K562 (cell line): Measurements from ENCODE around the gene CST3. TPM values are rescaled to one million over a fixed set of nuclear protein-coding genes. Genes with fewer than 3 reads are reported as not detected.

Source experiments
- BCOR ChIP-seq: fragments of 450-650 bp; IDR thresholded peaks from 2 replicates; pipeline ENCODE4 v1.6.1; 2016
- CBFA2T2 ChIP-seq: fragments of 450-650 bp; conservative IDR thresholded peaks from 2 replicates; pipeline ENCODE4 v1.6.1; 2017; ENCODE audit warnings: mild to moderate bottlenecking
- CEBPB ChIP-seq: fragments of 450-650 bp; IDR thresholded peaks from 2 replicates; pipeline ENCODE4 v1.6.1; 2016; ENCODE audit warnings: missing genetic modification characterization, missing compliant biosample characterization
- CHCHD3 ChIP-seq: fragments of 250-450 bp; sonication (Bioruptor Pico); IDR thresholded peaks from 2 replicates; pipeline ENCODE4 v2.1.2; 2022; ENCODE audit warnings: mild to moderate bottlenecking
- DIDO1 ChIP-seq: fragments of 450-650 bp; IDR thresholded peaks from 2 replicates; pipeline ENCODE4 v1.6.1; 2016; ENCODE audit warnings: low read depth, missing biosample characterization, missing genetic modification characterization
- DNMT1 ChIP-seq: fragments of 450-650 bp; IDR thresholded peaks from 2 replicates; pipeline ENCODE4 v1.6.1; 2016; ENCODE audit warnings: antibody characterized with exemption, mild to moderate bottlenecking
- DPF2 ChIP-seq: fragments of 450-650 bp; IDR thresholded peaks from 2 replicates; pipeline ENCODE4 v1.6.1; 2016
- HDAC1 ChIP-seq, 2 experiments: fragments of 450-650 bp; IDR thresholded peaks; 2 replicates each; pipeline ENCODE4 v1.6.1; 2016 to 2017; ENCODE audit warnings: inconsistent platforms in 1 of 2, mild to moderate bottlenecking in 1 of 2, moderate library complexity in 1 of 2
- PCBP1 ChIP-seq: fragments of 200-400 bp; formaldehyde crosslinking; IDR thresholded peaks from 2 replicates; pipeline ENCODE4 v1.6.1; 2018; ENCODE audit warnings: mild to moderate bottlenecking, low read depth, low read length; ENCODE audit not compliant: poor library complexity, severe bottlenecking
- RFX7 ChIP-seq: fragments of 250-450 bp; sonication (Bioruptor Pico); IDR thresholded peaks from 2 replicates; pipeline ENCODE4 v1.5.1; 2021; ENCODE audit warnings: mild to moderate bottlenecking
- SUPT5H ChIP-seq: fragments of 450-650 bp; IDR thresholded peaks from 2 replicates; pipeline ENCODE4 v1.6.1; 2016
- TAF15 ChIP-seq: fragments of 200-400 bp; formaldehyde crosslinking; IDR thresholded peaks from 2 replicates; pipeline ENCODE4 v1.6.1; 2017; ENCODE audit warnings: mild to moderate bottlenecking, low read depth, low read length, moderate library complexity
- ZC3H11A ChIP-seq: IDR thresholded peaks from 2 replicates; pipeline ENCODE4 v1.6.1; 2012; ENCODE audit warnings: low read depth, low read length, improper control_type of control experiment
- ZNF165 ChIP-seq: fragments of 250-450 bp; sonication (Bioruptor Pico); IDR thresholded peaks from 2 replicates; pipeline ENCODE4 v1.4.0; 2020; ENCODE audit warnings: borderline replicate concordance
- ZNF212 ChIP-seq: fragments of 450-650 bp; formaldehyde crosslinking; IDR thresholded peaks from 2 replicates; pipeline ENCODE4 v1.4.0; 2020; ENCODE audit warnings: mild to moderate bottlenecking
- ZNF3 ChIP-seq: fragments of 250-450 bp; sonication (Bioruptor Pico); IDR thresholded peaks from 2 replicates; pipeline ENCODE4 v1.5.0; 2021; ENCODE audit warnings: mild to moderate bottlenecking, moderate library complexity
- ZNF324 ChIP-seq: fragments of 250-450 bp; sonication (Bioruptor Pico); IDR thresholded peaks from 2 replicates; pipeline ENCODE4 v1.4.0; 2020; ENCODE audit warnings: mild to moderate bottlenecking
- ZNF766 ChIP-seq: fragments of 200-800 bp; sonication (Bioruptor generic); conservative IDR thresholded peaks from 2 replicates; pipeline ENCODE4 v1.6.1; 2016; ENCODE audit warnings: missing genetic modification characterization, missing compliant biosample characterization
- ZSCAN32 ChIP-seq: fragments of 450-650 bp; formaldehyde crosslinking; IDR thresholded peaks from 2 replicates; pipeline ENCODE4 v1.4.0; 2020; ENCODE audit warnings: mild to moderate bottlenecking, moderate library complexity
- polyA plus RNA-seq, 8 experiments: library from polyadenylated mRNA; depleted of rRNA in 4 of 8; stranded (reverse) in 5 of 8; unstranded in 3 of 8; fragments of >200 nt; fragmentation: Nextera tagmentation in 2 of 8; fragmentation: Illumina TruSeq in 1 of 8; extraction: Ambion mirVana in 2 of 8; extraction: Trizol in 1 of 8; gene quantifications; 2 replicates each; pipeline versions ENCODE4 v1.2.1 to v1.2.3, GENCODE V29; 2011 to 2014; ENCODE audit warnings: inconsistent platforms in 1 of 8, missing spikeins in 1 of 8
- total RNA-seq, 7 experiments: library from RNA; depleted of rRNA in 6 of 7; stranded (reverse); fragments of >200 nt in 6 of 7; fragmentation: Illumina TruSeq in 2 of 7; extraction: Trizol in 2 of 7; gene quantifications; 2 replicates each; pipeline versions ENCODE4 v1.2.1 to v1.2.3, GENCODE V29; 2011 to 2021; ENCODE audit warnings: low replicate concordance in 1 of 7
- TF ChIP-seq, protein P1 (sequence below): fragments of 150-350 bp; conservative IDR thresholded peaks from 2 replicates; pipeline ENCODE4 v1.6.1; 2014; ENCODE audit warnings: low read length
- TF ChIP-seq, protein P2 (sequence below): IDR thresholded peaks from 2 replicates; pipeline ENCODE4 v1.6.1; 2012; ENCODE audit warnings: low read depth, low read length, improper control_type of control experiment, borderline replicate concordance
- TF ChIP-seq, protein P3 (sequence below): sonication (generic); formaldehyde crosslinking; IDR thresholded peaks from 2 replicates; pipeline ENCODE4 v1.8.0; 2022; ENCODE audit warnings: mild to moderate bottlenecking, missing genetic modification reagents, borderline replicate concordance
- TF ChIP-seq, protein P4 (sequence below): fragments of 250-450 bp; sonication (Bioruptor Pico); IDR thresholded peaks from 2 replicates; pipeline ENCODE4 v1.8.0; 2022; ENCODE audit warnings: moderate library complexity, mild to moderate bottlenecking, inconsistent platforms

CST3 gene
- total and polyA plus RNA-seq, 9 of the 15 experiments (the other 6 are each of a cell fraction or from before 2014, with no cell fraction given): 8.7 to 113 (median 48.5) TPM

DNA sequence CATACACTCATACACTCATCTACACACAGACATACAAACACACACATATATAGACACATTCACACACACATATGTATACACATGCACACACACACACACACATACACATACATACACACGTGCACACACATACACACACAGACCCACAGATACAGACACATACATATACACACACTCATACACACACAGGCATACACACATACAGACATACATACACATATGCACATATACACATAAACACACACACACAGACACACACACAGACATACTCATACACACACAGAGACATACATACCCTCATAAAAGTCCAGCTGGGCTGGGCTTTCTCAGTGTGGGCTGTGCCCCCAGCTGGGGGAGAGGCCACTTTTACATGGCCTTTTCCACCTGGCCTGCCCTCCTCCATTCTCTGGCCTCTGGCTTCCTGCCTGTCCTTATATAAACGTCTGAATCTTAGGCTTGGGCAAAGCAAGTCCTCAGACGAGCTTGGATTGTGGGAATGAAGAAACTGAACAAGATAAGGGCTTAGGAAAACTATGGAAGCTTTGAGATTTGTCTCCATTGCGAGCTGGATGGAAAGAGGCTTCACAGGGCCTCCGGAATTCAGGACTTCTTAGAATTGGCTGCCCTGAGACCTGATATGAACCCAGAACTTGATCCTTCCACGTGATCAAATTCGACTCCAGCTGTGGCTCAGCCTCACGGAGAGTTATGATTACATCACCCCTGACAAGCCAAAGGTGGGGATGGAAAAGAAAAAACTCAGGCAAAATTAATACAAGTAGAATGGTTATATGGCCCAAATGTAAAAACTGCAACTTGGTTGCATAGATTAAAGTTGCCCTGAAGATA, 22.5 kb upstream of the CST3 start (continued):
- TF ChIP-seq ZC3H11A (no peak), ZNF324 (no peak), ZNF212 (CRISPR knock-in tag) (no peak), CHCHD3 (CRISPR knock-in tag) (no peak), CBFA2T2 (0 out of 2 replicates have a peak, but pooled peaks have one; percentile 18), ZNF165 (CRISPR knock-in tag) (no peak), BCOR (0 out of 2 replicates have a peak, but pooled peaks have one; percentile 29), TAF15 (no peak), SUPT5H (no peak), PCBP1 (no peak), ZNF766 (CRISPR knock-in tag) (no peak), RFX7 (no peak), ZNF3 (CRISPR knock-in tag) (no peak), HDAC1 (IDR thresholded peaks at IDR 0.05) (peak in 1 of 2 experiments; percentile 59; a peak in 2 of 4 replicates), DNMT1 (no peak), DPF2 (peak; percentile 46; the same call in 1 of the 2 replicates), CEBPB (peak; percentile 61), ZSCAN32 (CRISPR knock-in tag) (no peak), DIDO1 (0 out of 2 replicates have a peak, but pooled peaks have one; percentile 29)
- TF ChIP-seq, protein P1, sequence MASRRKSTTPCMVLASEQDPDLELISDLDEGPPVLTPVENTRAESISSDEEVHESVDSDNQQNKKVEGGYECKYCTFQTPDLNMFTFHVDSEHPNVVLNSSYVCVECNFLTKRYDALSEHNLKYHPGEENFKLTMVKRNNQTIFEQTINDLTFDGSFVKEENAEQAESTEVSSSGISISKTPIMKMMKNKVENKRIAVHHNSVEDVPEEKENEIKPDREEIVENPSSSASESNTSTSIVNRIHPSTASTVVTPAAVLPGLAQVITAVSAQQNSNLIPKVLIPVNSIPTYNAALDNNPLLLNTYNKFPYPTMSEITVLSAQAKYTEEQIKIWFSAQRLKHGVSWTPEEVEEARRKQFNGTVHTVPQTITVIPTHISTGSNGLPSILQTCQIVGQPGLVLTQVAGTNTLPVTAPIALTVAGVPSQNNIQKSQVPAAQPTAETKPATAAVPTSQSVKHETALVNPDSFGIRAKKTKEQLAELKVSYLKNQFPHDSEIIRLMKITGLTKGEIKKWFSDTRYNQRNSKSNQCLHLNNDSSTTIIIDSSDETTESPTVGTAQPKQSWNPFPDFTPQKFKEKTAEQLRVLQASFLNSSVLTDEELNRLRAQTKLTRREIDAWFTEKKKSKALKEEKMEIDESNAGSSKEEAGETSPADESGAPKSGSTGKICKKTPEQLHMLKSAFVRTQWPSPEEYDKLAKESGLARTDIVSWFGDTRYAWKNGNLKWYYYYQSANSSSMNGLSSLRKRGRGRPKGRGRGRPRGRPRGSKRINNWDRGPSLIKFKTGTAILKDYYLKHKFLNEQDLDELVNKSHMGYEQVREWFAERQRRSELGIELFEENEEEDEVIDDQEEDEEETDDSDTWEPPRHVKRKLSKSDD: no peak
- TF ChIP-seq, protein P2, sequence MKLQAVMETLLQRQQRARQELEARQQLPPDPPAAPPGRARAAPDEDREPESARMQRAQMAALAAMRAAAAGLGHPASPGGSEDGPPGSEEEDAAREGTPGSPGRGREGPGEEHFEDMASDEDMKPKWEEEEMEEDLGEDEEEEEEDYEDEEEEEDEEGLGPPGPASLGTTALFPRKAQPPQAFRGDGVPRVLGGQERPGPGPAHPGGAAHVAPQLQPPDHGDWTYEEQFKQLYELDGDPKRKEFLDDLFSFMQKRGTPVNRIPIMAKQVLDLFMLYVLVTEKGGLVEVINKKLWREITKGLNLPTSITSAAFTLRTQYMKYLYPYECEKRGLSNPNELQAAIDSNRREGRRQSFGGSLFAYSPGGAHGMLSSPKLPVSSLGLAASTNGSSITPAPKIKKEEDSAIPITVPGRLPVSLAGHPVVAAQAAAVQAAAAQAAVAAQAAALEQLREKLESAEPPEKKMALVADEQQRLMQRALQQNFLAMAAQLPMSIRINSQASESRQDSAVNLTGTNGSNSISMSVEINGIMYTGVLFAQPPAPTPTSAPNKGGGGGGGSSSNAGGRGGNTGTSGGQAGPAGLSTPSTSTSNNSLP: no peak
- TF ChIP-seq, protein P3, sequence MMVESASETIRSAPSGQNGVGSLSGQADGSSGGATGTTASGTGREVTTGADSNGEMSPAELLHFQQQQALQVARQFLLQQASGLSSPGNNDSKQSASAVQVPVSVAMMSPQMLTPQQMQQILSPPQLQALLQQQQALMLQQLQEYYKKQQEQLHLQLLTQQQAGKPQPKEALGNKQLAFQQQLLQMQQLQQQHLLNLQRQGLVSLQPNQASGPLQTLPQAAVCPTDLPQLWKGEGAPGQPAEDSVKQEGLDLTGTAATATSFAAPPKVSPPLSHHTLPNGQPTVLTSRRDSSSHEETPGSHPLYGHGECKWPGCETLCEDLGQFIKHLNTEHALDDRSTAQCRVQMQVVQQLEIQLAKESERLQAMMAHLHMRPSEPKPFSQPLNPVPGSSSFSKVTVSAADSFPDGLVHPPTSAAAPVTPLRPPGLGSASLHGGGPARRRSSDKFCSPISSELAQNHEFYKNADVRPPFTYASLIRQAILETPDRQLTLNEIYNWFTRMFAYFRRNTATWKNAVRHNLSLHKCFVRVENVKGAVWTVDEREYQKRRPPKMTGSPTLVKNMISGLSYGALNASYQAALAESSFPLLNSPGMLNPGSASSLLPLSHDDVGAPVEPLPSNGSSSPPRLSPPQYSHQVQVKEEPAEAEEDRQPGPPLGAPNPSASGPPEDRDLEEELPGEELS (CRISPR knock-in tag): no peak
- TF ChIP-seq, protein P4, sequence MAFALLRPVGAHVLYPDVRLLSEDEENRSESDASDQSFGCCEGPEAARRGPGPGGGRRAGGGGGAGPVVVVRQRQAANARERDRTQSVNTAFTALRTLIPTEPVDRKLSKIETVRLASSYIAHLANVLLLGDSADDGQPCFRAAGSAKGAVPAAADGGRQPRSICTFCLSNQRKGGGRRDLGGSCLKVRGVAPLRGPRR (CRISPR knock-in tag): no peak
